PFSK-1 (cell line): ENCODE results near the gene IGF2BP3.

Source experiments
- FOXP2 ChIP-seq: optimal IDR thresholded peaks from 2 replicates; pipeline ENCODE3; 2011; ENCODE audit warnings: borderline replicate concordance, control low read depth, inconsistent platforms; ENCODE audit not compliant: insufficient read depth; ENCODE audit errors: extremely low read length, extremely low read depth
- POLR2AphosphoS5 ChIP-seq: IDR thresholded peaks from 2 replicates; pipeline ENCODE4 v1.6.1; 2012; ENCODE audit warnings: low read depth, mild to moderate bottlenecking, control low read depth, low read length, moderate library complexity
- REST ChIP-seq, 2 experiments: IDR thresholded peaks; 2 replicates each; pipeline versions ENCODE4 v1.6.1 to v1.8.0; 2011 to 2012; ENCODE audit warnings: low read depth in 2 of 2, low read length in 2 of 2, control low read depth in 1 of 2, inconsistent platforms in 1 of 2, mild to moderate bottlenecking in 1 of 2, moderate library complexity in 1 of 2; ENCODE audit not compliant: insufficient read depth in 1 of 2
- SIN3A ChIP-seq: IDR thresholded peaks from 2 replicates; pipeline ENCODE4 v1.6.1; 2012; ENCODE audit warnings: mild to moderate bottlenecking, low read length, moderate library complexity, borderline replicate concordance; ENCODE audit not compliant: insufficient read depth
- TAF1 ChIP-seq: IDR thresholded peaks from 2 replicates; pipeline ENCODE4 v1.6.1; 2012; ENCODE audit warnings: low read length, control low read depth, borderline replicate concordance; ENCODE audit not compliant: insufficient read depth

Gene IGF2BP3

DNA sequence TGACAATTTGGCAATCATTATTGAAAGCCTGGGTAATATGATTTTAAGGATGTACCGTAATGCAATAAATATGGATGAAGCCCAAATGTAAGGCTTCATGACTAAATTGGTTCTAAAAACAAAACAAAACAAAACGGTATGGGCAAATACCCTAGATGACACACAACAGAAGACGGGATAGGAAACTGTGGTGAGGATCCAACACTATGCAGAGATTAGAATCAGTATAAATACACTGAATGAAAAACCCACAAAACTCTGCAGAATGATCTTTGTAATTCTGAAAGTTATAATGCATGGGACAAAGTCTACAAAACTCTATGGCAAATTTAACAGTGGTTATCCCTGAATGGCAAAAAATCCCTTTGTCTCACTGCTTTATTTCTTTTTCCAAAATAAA is 113.6 kb downstream of the IGF2BP3 start:
- TF ChIP-seq POLR2AphosphoS5 (no peak), TAF1 (no peak), FOXP2 (no peak), REST (IDR thresholded peaks at IDR 0.05; ENCODE audit: insufficient read depth in 1 of 2, low read depth in 2 of 2, low read length in 2 of 2) (no peak), SIN3A (no peak)

DNA sequence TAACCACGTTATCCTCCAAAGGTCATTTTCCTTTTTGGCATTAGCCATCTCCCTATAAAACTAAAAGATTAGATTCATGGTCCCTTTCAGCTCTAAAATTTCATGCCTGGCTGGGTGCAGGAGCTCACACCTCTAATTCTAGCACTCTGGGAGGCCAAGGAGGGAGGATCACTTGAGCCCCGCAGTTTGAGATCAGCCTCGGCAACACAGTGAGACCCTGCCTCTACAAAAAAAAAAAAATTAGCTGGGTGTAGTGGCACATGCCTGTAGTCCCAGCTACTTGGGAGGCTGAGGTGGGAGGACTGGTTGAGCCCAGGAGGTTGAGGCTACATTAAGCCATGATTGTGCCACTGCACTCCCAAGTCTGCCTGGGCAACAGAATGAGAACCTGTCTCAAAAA is 114.1 kb downstream of the IGF2BP3 start:
- no peak for TF ChIP-seq FOXP2
- no peak for TF ChIP-seq SIN3A
- TF ChIP-seq TAF1 = no peak
- TF ChIP-seq POLR2AphosphoS5 = no peak
- TF ChIP-seq REST (IDR thresholded peaks at IDR 0.05; ENCODE audit: insufficient read depth in 1 of 2, low read depth in 2 of 2, low read length in 2 of 2) = no peak

GRCh38 chr7:23353172-23353571 is 117.1 kb downstream of the IGF2BP3 start:
- TF ChIP-seq TAF1 (no peak), REST (IDR thresholded peaks at IDR 0.05; ENCODE audit: insufficient read depth in 1 of 2, low read depth in 2 of 2, low read length in 2 of 2) (no peak), SIN3A (no peak), FOXP2 (no peak), POLR2AphosphoS5 (no peak; the same call in 1 of the 2 replicates)

DNA sequence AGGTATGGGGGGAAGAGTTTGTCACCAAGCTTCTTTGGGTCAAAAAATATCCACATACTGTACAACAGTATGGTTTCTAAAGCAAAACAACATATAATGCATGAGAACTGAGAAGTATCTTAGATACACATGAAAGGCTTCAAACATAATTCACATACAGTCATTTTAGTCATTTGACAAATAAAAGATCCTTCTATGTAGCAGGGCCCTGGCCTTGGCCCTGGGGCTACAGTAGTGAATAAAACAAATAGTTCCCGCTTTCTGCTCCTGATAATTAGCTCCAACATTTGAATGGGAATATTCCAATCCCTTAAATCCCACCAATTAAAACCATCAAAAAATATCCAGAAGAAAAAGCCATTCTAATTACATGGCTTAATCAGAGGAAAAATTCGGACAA is 119.8 kb downstream of the IGF2BP3 start:
- TF ChIP-seq FOXP2 (no peak), TAF1 (no peak), POLR2AphosphoS5 (no peak), SIN3A (no peak), REST (IDR thresholded peaks at IDR 0.05; ENCODE audit: insufficient read depth in 1 of 2, low read depth in 2 of 2, low read length in 2 of 2) (no peak)
